GM21529 (cell line): ENCODE results near the gene ADARB1.
A peak's percentile ranks its signal among the peaks of the same experiment; 100 is the strongest.

Source experiments
- ATAC-seq: cut with Tn5 transposase; IDR thresholded peaks from one replicate; pipeline ENCODE4 v1.9.1; 2021; ENCODE audit not compliant: unreplicated experiment

Gene ADARB1

GRCh38 chr21:45091550-45092322, 17.4 kb downstream of the ADARB1 start:
- no peak for ATAC-seq

GRCh38 chr21:45093035-45093532, 18.7 kb downstream of the ADARB1 start:
- no peak for ATAC-seq

GRCh38 chr21:45094412-45094811, 20.0 kb downstream of the ADARB1 start:
- no peak for ATAC-seq

DNA sequence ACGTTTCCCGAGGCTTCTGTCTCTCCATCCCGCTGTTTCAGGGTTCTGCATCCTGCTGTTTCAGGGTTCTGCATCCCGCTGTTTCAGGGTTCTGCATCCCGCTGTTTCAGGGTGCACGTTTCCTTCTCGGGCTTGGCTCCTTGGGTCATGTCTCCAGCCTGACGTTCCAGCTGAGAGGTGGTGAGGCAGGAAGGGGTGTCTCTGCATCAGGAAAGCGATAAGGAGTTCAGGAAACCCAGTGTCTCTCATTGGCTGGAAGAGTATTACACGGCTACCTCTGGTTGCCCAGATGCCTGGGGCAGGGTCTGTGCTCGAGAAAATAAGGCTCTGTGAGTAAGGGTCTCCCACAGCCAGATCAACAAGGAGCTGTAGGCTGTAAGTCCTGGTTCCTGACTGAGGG, 21.1 kb downstream of the ADARB1 start:
- ATAC-seq, result no peak

GRCh38 chr21:45096217-45096616, 21.8 kb downstream of the ADARB1 start:
- no peak for ATAC-seq

DNA sequence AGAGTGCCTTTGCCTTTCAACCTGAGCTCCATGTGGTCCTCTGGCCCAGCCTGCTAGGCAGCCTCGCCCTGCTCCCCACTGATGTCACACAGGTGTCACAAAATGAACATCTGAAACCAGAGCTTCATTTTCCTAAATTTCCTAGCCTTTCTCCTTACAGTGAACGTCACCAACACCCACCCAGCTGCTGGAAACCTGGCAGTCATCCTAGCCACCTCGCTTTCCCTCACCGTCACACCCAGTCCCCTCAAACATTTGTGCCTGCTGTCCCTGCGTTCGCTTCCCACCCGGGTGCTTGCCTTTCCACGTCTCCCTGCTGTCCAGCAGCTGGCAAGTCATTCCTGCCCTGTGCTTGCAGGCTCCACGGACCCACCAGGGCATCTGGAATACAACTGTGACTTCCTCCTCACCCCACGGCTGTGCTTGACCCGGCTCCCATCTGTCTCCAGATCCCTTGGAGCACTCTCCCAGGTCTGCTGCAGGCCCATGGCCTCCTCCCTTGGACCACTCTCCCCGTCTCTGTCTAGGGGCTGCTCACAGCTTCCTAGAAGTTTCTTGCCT, 23.5 kb downstream of the ADARB1 start:
- ATAC-seq, result no peak

- ATAC-seq, result no peak
These were observed 24.5 kb downstream of the ADARB1 start for GRCh38 chr21:45098867-45099266.

DNA sequence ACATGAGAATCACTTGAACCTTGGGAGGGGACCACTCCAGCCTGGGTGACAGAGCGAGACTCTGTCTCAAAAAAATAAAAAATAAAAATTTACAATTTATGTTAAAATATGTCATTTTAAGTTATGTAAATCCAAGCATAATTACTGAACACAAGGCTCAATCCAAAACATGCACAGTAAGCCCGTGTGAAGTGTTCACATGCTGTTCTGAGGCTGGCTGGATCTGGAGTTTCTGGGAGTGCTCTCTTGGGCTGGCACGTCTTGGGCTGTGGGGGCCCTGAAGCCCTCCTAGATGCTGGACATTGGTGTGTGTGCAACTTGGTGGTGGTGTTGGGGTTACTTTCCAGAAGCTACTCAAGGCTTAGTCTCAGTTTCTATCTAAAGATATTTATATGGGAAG, 25.2 kb downstream of the ADARB1 start:
- ATAC-seq, result no peak

- no peak for ATAC-seq
These were observed 26.5 kb downstream of the ADARB1 start for GRCh38 chr21:45100866-45101265.

GRCh38 chr21:45102391-45102932, 28.1 kb downstream of the ADARB1 start:
- no peak for ATAC-seq

DNA sequence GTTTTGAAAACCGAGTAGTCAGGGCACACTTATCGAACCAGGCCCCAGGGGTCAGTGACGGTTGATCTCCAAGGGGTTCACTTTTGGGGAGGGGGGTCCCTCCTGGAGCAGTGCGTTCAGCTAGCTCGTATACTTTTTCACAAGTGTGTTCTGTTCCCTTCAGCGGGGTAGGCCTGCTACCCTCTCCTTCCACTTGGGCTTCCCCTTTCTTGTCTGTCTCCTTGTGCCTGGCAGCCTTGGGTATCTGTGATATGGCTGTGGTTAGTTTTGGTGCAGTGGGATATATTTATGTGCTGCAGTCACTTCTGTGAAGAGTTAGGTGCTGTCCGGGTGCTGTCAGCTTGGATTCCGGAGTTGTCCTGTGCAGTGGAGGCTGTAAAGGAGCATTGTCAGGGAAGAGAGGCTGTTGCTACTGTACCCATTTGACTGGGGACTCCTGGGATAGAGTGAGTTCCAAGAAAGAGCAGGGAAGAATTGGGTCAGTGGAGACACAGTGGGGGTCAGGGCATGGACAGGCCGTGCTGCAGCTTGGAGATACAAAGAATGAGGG, 29.7 kb downstream of the ADARB1 start:
- no peak for ATAC-seq

DNA sequence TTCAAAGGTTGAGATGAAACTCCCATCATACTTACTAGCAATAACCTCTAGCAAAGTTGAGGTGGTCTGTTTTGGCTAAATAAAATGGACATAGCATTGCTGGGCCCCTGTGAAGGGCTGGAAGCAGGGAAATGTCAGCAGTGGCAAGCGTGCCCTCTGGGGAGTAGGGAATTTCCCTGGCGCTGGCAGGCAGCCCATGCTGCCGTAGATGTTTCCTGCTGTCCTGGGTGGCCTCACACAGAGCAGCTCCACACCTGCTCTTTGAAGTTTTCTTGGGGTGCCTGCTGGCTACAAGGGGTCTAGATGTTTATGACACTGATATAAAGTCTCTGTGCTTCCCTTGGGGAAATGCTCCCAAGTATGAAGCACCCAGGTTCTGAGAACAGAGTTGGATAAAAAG, 30.2 kb downstream of the ADARB1 start:
- ATAC-seq, result no peak

GRCh38 chr21:45105906-45106485, 31.6 kb downstream of the ADARB1 start:
- no peak for ATAC-seq

- ATAC-seq, result no peak
These were observed 33.8 kb downstream of the ADARB1 start for GRCh38 chr21:45108034-45108790.

DNA sequence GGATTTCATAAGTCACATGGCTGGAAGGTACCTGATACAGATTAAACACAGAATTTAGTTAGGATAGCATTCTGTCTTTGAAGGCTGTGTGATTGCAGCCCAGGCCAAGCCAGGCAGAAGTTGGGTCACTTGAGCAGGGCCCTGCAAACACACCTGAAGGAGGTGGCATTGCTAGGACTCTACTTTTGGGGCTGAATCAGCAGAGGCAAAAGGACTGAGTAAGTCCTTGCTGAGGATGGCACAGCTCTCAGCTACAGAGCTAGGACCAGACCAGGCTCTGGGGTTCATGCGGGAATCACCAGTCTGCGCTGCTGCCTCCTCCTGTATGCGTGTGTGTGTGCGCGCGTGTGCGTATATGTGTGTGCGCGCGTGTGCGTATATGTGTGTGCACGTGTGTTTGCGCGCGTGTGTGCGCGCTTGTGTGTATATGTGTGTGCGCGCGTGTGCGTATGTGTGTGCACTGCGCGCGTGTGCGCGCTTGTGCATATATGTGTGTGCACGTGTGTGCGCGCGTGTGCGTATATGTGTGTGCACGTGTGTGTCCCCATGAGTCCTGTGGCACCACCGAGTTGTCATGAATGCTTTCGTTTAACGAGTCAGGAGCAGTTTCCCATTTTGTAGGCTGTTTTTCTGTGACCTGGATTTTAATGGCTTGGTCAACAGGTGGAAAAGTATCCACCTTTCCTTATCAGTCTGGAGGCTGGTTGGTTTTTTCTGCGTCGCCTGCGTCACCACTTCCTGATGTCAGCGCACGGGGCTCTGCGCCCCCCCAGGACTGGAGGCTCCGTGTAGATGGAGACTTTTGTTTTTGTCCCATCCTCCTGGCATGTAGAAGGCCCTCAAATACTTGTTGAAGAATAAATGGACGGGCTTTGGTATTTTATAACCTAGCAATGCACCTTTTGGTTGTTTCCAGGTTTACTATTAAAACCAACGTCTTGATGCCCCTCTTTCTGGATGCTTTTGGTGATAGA, 34.7 kb downstream of the ADARB1 start:
- ATAC-seq, result no peak

- peak; percentile 82 for ATAC-seq
These were observed 35.6 kb downstream of the ADARB1 start for GRCh38 chr21:45109831-45110492.

- no peak for ATAC-seq
These were observed 36.7 kb downstream of the ADARB1 start for GRCh38 chr21:45110873-45111624.

GRCh38 chr21:45111703-45112102, 37.3 kb downstream of the ADARB1 start:
- no peak for ATAC-seq

DNA sequence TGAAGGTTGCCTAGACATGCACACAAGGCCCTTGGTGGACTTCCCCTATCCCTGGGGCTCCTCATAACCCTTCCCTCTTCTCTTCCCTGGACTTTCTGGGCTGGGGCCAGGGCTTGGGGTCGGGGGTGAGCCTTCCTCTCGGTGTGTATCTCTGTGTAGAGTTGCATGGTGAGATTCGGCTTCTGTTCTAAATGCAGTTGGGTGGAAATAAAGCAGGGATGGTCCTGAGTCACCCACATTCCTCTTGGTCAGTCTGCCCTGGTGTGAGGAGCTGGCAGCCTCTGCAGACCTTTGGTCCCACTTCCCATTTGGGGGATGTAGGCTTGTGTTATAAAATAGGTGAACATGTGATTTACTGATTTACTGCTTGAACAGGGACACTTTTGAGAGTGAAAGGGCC, 38.0 kb downstream of the ADARB1 start:
- ATAC-seq, result no peak
